NCI-H2029 (cell line): Measurements from ENCODE around the gene ZNF385B.
"Not testable (repeated sequence)": the region's sequence is repeated elsewhere in the genome, so short reads cannot be mapped to it uniquely, and the experiment has no call there.

Source experiments
- DNase-seq: peaks from one replicate; lab custom pipeline; 2025; lab: John Stamatoyannopoulos, UW

Gene ZNF385B

GRCh38 chr2:179861416-179862067 lies at the start of gene ZNF385B:
Gene ZNF385B, minus strand, starts transcription at chr2:179861612.
- peak; percentile 15 for DNase-seq

- no peak for DNase-seq
Measured at GRCh38 chr2:179910735-179911113, 49.3 kb upstream of the ZNF385B start.

DNA sequence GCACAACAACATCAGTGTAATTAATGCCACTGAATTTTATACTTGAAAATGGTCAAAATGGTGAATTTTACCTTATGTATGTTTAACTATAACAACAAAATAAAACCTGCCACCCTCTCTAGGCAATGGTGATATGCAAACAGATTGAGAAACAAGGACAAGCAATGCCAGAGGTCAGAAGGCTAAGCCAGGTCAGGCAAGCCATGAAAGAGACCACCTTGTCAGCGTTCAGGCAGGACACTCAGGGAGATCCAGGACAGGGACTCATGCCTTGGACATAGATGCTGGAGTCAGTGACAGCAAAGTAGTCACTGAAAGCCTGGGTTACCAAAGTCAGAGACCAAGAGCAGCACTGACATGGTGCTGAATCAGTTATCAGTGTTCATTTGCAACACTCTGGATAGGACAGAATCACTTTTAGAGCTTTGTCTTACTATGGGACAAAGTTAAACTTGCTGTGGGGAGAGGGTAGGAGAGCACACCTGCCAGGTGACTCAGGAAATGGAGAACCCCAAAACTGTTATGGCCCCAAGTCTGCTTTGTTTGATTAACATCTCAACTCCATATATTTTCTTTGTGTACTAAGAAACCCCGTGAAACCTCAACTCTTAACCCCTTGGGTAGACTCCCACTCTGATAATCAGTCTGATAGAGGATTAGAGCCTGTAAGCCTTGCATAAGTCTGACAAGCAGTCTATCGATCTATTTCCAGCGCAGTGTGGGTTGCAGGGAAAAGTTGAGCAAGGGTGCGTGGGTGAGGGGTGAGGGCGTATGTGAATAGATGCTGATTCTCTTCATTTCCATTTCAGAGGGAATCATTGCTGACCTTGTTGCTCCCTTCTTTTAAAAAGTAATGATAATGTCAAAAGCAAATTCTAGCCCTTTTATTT lies 48.7 kb upstream of the ZNF385B start:
- no peak for DNase-seq

GRCh38 chr2:179900655-179901054 lies 39.2 kb upstream of the ZNF385B start:
- no peak for DNase-seq

DNA sequence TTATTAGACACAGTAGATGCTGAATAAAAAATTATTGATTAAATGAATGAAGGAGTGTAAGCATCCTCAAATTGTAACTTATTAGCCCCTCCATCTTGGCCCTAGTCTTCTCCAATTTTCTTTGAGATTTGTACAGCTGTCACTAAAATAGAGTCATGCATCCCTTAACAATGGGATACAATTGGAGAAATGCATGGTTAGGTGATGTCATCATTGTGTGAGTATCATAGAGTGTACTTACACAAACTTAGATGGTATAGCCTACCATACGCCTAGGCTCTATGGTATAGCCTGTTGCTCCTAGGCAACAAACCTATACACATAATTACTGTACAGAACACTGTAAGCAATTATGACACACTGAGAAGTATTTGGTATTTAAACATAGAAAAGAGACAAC lies 38.3 kb upstream of the ZNF385B start:
- no peak for DNase-seq

GRCh38 chr2:179898873-179899272 lies 37.5 kb upstream of the ZNF385B start:
- peak; percentile 34 for DNase-seq

DNA sequence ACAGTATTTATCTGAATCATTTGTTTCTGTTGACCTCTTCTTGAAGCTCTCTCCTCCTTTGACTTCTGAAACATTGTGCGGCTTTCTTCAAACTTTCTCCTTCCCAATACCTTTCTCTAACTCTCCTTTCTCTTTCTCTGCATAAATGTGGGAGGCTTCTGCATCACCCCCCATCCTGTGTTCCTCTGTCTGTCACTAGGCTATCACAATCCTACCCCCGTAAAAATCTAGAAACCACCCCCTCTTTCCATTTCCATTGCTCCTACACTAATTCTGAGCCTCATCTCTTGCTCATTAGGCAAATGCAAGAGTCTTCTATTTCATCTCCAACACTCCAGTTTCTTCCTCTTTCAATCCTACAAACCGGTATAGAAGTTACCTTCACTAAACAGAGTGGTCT lies 32.2 kb upstream of the ZNF385B start:
- no peak for DNase-seq

DNA sequence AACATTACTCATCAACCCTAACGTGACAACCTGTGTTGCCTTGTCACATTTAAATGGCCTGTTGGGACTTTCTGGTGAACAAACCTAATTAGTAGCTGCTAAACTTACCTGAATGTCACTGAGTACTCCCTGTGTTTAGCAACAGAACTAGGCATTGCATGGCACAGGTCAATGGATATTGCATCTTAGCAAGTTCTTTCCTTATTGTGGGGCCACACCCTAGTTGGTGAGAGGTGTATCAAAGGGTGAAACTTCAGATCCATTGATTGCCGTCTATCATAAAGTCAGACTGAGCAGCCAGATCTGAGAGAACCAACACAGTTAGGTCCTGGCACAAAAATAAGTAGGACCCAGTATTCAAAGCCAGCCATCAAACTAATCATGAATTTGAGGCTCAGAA lies 29.8 kb upstream of the ZNF385B start:
- DNase-seq = no peak

- DNase-seq = no peak
Measured at GRCh38 chr2:179890666-179891065, 29.3 kb upstream of the ZNF385B start.

- DNase-seq = not testable (repeated sequence)
Measured at GRCh38 chr2:179888642-179889041, 27.2 kb upstream of the ZNF385B start.

DNA sequence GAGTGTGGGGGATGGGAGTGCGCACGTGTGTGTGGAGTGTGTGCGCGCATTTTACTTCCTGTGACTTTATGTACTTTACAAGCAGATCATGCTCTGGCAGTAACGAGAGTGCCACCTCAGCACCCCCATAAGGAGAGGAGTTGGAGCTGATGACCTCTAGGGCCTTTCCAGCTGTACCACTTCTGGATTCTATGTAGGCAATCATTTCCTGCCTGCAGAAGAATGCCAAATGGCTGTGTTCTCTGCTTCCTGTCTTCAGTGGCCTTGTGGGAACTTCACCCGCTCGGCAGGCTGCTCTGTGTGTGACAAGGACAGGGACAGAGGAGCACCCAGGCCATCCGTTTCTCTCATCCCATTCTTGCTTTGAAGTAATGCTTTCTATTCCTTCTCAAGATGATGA lies 22.8 kb upstream of the ZNF385B start:
- no peak for DNase-seq

DNA sequence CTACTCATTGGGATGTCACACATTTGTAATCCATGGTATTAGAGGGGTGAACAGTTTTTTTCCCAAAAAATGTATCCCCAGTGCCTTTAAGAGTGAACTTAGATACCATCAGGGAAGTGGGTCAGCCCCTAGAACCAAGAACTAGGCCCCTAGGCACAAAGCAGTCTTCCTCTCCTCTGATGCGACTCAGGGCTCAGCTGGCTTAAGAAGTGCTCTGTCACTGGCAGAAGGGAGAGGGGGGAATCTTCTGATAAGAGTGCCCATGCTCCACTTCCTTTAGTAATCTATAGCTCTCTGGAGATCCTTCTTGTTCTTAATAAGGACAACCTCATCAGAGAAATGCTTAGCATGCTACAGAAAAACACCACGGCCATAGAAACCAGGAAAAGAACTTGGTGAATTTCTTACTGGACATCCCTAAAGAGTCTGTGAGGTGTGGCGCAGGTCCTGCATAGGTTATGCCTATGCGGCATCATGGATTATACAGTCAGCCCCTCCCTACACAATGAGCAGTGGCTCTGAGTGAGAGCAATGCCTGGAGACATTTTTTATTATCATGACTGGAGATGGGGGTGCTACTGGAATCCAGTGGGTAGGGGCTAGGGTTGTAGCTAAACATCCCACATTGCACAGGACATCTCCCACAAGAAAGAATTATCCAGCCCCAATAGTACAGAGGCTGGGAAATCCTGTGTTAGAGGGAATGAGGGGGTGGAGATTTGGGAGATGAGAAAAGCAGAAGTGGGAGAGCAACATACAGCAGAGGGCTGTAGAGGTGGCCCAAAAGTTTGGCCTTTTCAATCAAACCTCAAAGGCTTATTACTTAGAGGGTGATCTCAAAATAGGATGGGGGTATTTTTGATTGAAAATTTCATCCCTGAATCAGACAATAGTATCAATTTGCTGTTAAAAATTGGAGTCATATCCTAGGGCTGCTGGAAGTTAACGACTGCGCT lies 21.7 kb upstream of the ZNF385B start:
- DNase-seq = no peak

DNA sequence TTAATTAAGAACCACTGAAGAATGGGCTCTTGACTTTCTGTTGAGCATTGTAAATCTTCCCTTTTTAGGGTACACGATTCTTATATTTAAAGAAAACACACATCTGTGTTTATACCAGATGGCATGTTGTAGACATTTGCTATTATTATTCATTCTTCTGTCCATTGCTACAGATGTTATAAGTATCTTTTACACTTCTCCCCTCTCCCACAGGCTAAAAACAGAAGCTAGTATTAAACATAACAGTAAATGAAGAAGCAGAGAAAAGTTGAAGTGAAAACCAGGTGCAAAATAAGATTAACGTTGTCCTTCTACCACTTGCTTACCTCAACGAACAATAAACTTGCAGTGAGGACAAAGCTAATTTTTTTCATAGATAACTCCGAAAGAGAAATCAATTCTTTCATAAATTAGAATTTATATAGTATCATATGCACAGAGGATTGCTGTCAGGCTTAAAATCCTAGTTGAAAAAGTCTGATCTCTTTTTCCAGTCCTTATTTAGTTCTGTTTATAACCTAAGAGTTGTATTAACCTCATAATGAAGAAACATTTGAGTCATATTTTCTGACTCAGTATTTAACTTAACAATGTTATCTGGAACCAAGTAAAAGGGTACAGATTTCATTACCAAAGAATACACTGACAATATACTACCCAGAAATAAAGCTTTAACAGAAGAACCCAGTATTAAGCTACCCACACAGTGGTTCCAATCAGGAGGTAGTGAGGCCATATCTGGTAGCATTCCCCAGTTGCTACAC lies 16.4 kb upstream of the ZNF385B start:
- no peak for DNase-seq

- no peak for DNase-seq
Measured at GRCh38 chr2:179876266-179876665, 14.9 kb upstream of the ZNF385B start.

DNA sequence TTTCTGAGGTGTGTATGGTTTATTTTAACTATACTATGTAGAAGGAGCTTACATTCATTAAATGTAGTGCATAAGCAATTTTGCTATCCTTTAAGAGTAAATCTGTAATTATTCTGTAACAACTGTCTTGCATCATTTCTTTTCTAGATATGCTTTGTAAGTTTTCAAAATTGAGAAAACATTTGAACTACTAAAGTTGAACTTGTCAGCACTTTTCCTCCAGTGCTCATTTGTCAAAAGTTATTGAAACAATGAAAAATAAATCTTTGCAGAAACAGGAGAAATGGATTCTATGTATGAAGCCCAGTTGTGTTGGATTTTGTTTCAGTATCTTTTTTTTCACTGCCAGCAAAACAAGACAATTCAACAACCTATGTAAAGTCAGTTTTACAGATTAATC lies 14.5 kb upstream of the ZNF385B start:
- no peak for DNase-seq

DNA sequence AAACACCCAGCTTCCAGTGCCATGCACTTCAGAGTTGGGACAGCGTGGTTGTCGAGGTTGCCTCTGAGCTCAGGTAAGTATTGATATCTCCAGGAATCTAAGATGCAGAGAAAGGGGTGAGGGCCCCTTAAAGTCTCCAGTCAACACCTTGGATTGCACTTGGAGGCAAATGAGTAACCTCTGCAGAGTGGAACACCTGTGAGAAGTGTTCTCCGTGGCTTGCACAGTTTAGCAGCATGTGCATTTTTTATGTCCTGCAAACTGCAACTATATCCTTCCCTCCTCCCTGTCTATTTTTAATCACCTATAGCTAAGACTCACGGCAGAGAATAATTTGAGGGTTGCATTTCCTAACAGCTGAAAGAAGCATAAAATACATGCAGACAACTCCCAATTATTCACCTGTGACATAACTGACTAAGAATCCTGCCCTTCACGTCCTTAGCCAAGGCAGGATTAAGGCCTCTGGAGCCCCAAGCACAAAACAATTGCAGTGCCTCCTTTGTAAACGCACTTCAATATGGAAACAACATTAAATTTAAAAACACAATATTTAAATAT lies 1.6 kb upstream of the ZNF385B start:
- DNase-seq = no peak

DNA sequence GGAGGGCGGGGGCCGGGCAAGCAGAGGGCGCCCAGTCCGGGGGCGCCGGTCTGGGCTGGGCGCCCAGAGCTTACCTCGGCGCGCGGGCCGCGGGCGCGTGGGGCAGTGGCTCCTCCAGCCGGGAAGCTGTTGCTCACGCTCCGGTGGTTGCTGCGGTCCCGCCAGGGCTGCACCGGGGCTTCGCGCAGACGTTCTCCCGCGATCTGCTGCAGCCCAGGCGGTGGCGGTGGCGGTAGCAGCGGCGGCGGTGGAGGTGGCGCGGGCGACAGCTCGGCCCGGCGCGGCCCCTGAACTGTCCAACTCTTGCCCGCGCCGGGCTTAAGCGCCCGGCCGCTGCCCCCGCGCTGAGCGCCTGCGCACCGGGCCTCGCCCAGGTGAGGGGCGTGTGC lies 391 bp downstream of the ZNF385B start:
- DNase-seq = peak; percentile 15

DNA sequence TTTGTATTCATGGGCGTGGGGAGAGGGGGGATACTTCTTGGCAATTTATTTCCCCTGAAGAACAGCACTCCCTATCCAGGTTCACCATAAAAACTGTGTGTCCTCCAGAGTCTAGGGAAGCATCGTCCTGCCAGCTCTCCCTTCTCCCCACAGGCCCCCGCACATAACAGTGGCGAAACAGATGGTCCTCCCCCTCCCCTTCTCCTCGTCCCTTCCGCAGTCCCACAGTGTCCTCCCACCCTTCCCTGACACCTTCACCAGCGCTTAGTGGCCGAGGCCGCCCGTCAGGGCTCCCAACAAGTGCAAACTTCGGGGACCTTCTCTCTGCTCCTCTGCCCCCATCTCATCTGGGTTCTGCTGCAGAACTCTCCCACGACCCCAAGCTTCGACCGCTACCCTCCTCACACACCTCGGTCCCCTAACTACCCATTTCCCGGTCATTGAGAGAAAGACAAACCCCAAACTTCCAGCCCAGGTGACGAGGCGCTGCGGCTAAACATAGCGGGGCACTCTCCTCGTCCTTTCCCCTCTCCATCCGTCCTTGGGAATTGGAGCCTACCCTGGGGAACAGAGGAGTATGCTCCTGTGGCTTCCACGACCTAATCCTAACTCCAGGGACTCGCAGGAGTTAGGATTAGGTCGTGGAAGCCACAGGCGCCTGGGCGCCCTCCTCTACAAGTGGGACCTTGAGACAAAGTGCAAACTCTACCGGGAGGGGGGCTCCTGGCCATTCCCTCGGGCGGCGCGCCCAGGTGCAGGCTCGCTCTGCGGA lies 971 bp downstream of the ZNF385B start:
- no peak for DNase-seq

DNA sequence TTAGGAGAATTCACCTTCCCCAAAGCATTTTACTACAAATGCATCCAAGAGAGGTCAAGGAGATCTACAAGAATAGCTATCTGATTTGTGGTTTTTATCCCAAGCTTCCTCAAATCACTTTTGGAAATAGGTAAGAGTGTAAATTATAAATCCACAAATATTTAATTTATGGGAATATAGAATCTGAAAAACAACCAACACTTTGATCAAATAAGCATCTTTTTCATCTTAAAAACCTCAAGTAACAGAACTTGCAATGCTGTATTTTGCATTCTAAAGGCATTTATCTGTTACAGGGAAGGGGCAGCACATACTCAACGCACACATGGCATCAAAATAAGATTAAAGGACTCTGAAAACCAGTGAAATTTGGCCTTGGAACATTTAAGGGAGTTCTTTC lies 1.9 kb downstream of the ZNF385B start:
- no peak for DNase-seq

DNA sequence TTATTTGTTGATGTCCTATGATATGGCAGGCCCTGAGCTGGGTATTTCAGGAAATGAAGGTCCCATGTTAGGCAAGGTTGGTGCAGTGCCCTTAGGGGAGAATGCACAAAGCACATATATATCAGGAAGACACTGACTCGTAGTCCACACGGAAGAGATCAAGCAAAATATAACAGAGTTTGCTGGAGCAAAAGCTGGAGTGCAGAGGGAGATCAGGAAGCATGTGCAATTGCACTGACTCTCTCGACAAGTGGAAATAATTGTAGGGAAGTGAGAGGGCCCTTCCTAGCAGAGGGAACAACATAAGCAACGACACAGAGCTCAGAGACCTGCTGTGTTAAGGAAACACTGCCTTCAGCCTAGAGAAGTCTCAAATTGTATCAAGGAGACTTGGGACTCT lies 4.2 kb downstream of the ZNF385B start:
- no peak for DNase-seq

GRCh38 chr2:179856205-179856604 lies 5.2 kb downstream of the ZNF385B start:
- no peak for DNase-seq
